CD4-positive, alpha-beta memory T cell (primary cell): ENCODE measurements around the gene CTSH. TPM values are rescaled to one million over a fixed set of nuclear protein-coding genes. Genes with fewer than 3 reads are reported as not detected.

Experiments
- CTCF ChIA-PET: fragments of 350-600 bp; sonication (Branson Sonifier 250); formaldehyde crosslinking; loops from one replicate; lab custom pipeline; 2021; ENCODE audit warnings: inconsistent platforms; ENCODE audit not compliant: partially characterized antibody; lab: Charles Lee
- POLR2A ChIA-PET: fragments of 350-600 bp; sonication (Branson Sonifier 250); formaldehyde crosslinking; loops from one replicate; lab custom pipeline; 2021; ENCODE audit not compliant: partially characterized antibody; lab: Charles Lee
- DNase-seq, 5 donors: peaks; one replicate each; pipeline versions ENCODE4 v3.0.0 to v3.0.0-alpha.2; 2020 to 2022; ENCODE audit warnings: mixed read lengths in 1 of 5
- H3K27ac ChIP-seq: one replicate; pipeline ENCODE4 v1.7.0; 2013; ENCODE audit warnings: low read depth, low read length
- H3K27me3 ChIP-seq: 2 replicates; pipeline ENCODE4 v1.7.0; 2013; ENCODE audit warnings: mild to moderate bottlenecking, low read length, moderate library complexity; ENCODE audit not compliant: insufficient read depth
- H3K36me3 ChIP-seq: 2 replicates; pipeline ENCODE4 v1.7.0; 2013; ENCODE audit warnings: mild to moderate bottlenecking, low read length, moderate library complexity; ENCODE audit not compliant: insufficient read depth
- H3K4me1 ChIP-seq: 2 replicates; pipeline ENCODE4 v1.7.0; 2013; ENCODE audit warnings: mild to moderate bottlenecking, low read length, moderate library complexity; ENCODE audit not compliant: insufficient read depth
- H3K4me3 ChIP-seq, 2 donors: one replicate each; pipeline ENCODE4 v1.7.0; 2013; ENCODE audit warnings: low read length in 2 of 2, mild to moderate bottlenecking in 1 of 2
- H3K9me3 ChIP-seq, 2 donors: one replicate each; pipeline ENCODE4 v1.7.0; 2013; ENCODE audit warnings: low read length in 2 of 2, control low read depth in 1 of 2; ENCODE audit not compliant: control insufficient read depth in 1 of 2
- H3K27ac Mint-ChIP-seq, 7 donors: one replicate each; pipeline ENCODE4 v1.8.0; 2020 to 2021; ENCODE audit warnings: mixed read lengths in 7 of 7, mild to moderate bottlenecking in 6 of 7, inconsistent platforms in 3 of 7, moderate library complexity in 3 of 7
- H3K27me3 Mint-ChIP-seq, 2 donors: one replicate each; pipeline ENCODE4 v1.8.0; 2020 to 2021; ENCODE audit warnings: mixed read lengths in 2 of 2
- H3K36me3 Mint-ChIP-seq, 2 donors: one replicate each; pipeline ENCODE4 v1.8.0; 2020 to 2021; ENCODE audit warnings: mixed read lengths in 2 of 2, inconsistent platforms in 1 of 2, mild to moderate bottlenecking in 1 of 2
- H3K4me1 Mint-ChIP-seq, 4 donors: one replicate each; pipeline ENCODE4 v1.8.0; 2020 to 2021; ENCODE audit warnings: mixed read lengths in 4 of 4, mild to moderate bottlenecking in 1 of 4
- H3K4me3 Mint-ChIP-seq, 8 donors: one replicate each; pipeline ENCODE4 v1.8.0; 2020 to 2021; ENCODE audit warnings: mixed read lengths in 8 of 8, mild to moderate bottlenecking in 7 of 8, moderate library complexity in 6 of 8, inconsistent platforms in 3 of 8
- H3K9me3 Mint-ChIP-seq, 8 donors: one replicate each; pipeline ENCODE4 v1.8.0; 2020 to 2021; ENCODE audit warnings: mixed read lengths in 8 of 8, mild to moderate bottlenecking in 5 of 8, inconsistent platforms in 3 of 8, moderate library complexity in 1 of 8
- intact Hi-C: fragments of 100-400 bp; cut with micrococcal nuclease; formaldehyde crosslinking; loops from one replicate; pipeline ENCODE4 v1.15.1; 2023
- polyA plus RNA-seq, 2 donors: library from polyadenylated mRNA; unstranded; fragments of 300-500 nt; fragmentation: Illumina TruSeq; gene quantifications; one replicate each; pipeline ENCODE4 v1.2.3, GENCODE V29; 2021
- total RNA-seq, 2 experiments: library from RNA; stranded (reverse); gene quantifications; one replicate each; pipeline ENCODE4 v1.2.3, GENCODE V29; 2021

The CTSH gene
- total RNA-seq = 10 to 100 TPM; 32.8 to 35.6 TPM
- polyA plus RNA-seq = 100 to 1,000 TPM; 150 to 152 TPM

- ChIA-PET CTCF (interaction anchor here (0.7 kb wide), 1 partner anchor 34 kb away, joined by 3 read pairs; no protein-coding TSS in a partner anchor), POLR2A (interaction anchor here (0.7 to 2.5 kb wide), 5 partner anchors 8 to 507 kb away, joined by 3 to 8 read pairs (median 3); partner anchors contain the start of genes IREB2 and MORF4L1)
- peak; percentile 75 to 80 (median 76) for DNase-seq
- Mint-ChIP-seq H3K27me3 (no peaks in the 10 kb centered on the region), H3K4me3 (peak within 1 kb of the TSS; percentile 82 to 90 (median 88)), H3K27ac (peak within 1 kb of the TSS; percentile 81 to 95 (median 88)), H3K9me3 (no peaks in the 10 kb centered on the region), H3K4me1 (peaks cover 5 to 33% (median 16%) of the 10 kb centered on the region in 4 donors), H3K36me3 (no peaks in the 10 kb centered on the region)
- intact Hi-C loops = no loop called here
- H3K9me3 ChIP-seq = no peaks in the 10 kb centered on the region
- peak within 1 kb of the TSS; percentile 63 for H3K27ac ChIP-seq
- peak within 1 kb of the TSS; percentile 24 to 69 for H3K4me3 ChIP-seq
- peaks cover 29% of the 10 kb centered on the region for H3K4me1 ChIP-seq
- H3K27me3 ChIP-seq = no peaks in the 10 kb centered on the region
- H3K36me3 ChIP-seq = no peaks in the 10 kb centered on the region
Measured at GRCh38 chr15:78944669-78945407, at the start of gene CTSH. Gene CTSH (minus strand): TSS chr15:78945046. CDS start chr15:78944981, 65 bp downstream.

- peaks cover 0 to 4% (median 0%) of the 10 kb centered on the region in 8 donors for H3K9me3 Mint-ChIP-seq
- no peaks in the 10 kb centered on the region for H3K27me3 ChIP-seq
- DNase-seq = no peak
- ChIA-PET CTCF (interaction anchor here (1.5 kb wide), 1 partner anchor 9 kb away, joined by 3 read pairs; no protein-coding TSS in a partner anchor), POLR2A (interaction anchor here (1.0 kb wide), 1 partner anchor 11 kb away, joined by 3 read pairs; no protein-coding TSS in a partner anchor)
- intact Hi-C loops = no loop called here
- H3K4me3 Mint-ChIP-seq = no peak overlapping the region
- H3K4me1 Mint-ChIP-seq = no peaks in the 10 kb centered on the region
- no peaks in the 10 kb centered on the region for H3K4me1 ChIP-seq
- H3K4me3 ChIP-seq = no peak overlapping the region
- H3K36me3 ChIP-seq = no peaks in the 10 kb centered on the region
- H3K27me3 Mint-ChIP-seq = no peaks in the 10 kb centered on the region
- H3K27ac ChIP-seq = no peak overlapping the region
- no peaks in the 10 kb centered on the region for H3K36me3 Mint-ChIP-seq
- H3K27ac Mint-ChIP-seq = no peak overlapping the region
- H3K9me3 ChIP-seq = no peaks in the 10 kb centered on the region
Measured at GRCh38 chr15:78993931-78994530, 49.2 kb upstream of the CTSH start.

GRCh38 chr15:78993257-78993930, 48.5 kb upstream of the CTSH start:
- Histone ChIP-seq H3K27ac (no peak overlapping the region), H3K36me3 (no peaks in the 10 kb centered on the region), H3K4me1 (no peaks in the 10 kb centered on the region), H3K27me3 (no peaks in the 10 kb centered on the region), H3K4me3 (no peak overlapping the region), H3K9me3 (no peaks in the 10 kb centered on the region)
- H3K4me3 Mint-ChIP-seq = no peak overlapping the region
- H3K36me3 Mint-ChIP-seq = no peaks in the 10 kb centered on the region
- H3K4me1 Mint-ChIP-seq = no peaks in the 10 kb centered on the region
- no peak for DNase-seq
- H3K27me3 Mint-ChIP-seq = no peaks in the 10 kb centered on the region
- peaks cover 0 to 4% (median 0%) of the 10 kb centered on the region in 8 donors for H3K9me3 Mint-ChIP-seq
- intact Hi-C loops = no loop called here
- H3K27ac Mint-ChIP-seq = peak overlapping the region in 1 of 7 donors; percentile 3
- POLR2A ChIA-PET = no interaction called here
- CTCF ChIA-PET = no interaction called here

- no peak overlapping the region for H3K27ac ChIP-seq
- H3K4me1 ChIP-seq = no peaks in the 10 kb centered on the region
- Mint-ChIP-seq H3K27ac (peak overlapping the region in 1 of 7 donors; percentile 3), H3K4me1 (no peaks in the 10 kb centered on the region), H3K36me3 (no peaks in the 10 kb centered on the region), H3K9me3 (peaks cover 0 to 4% (median 0%) of the 10 kb centered on the region in 8 donors), H3K4me3 (peak overlapping the region in 1 of 8 donors; percentile 5), H3K27me3 (no peaks in the 10 kb centered on the region)
- H3K9me3 ChIP-seq = no peaks in the 10 kb centered on the region
- H3K4me3 ChIP-seq = no peak overlapping the region
- H3K36me3 ChIP-seq = no peaks in the 10 kb centered on the region
- POLR2A ChIA-PET = no interaction called here
- intact Hi-C loops = no loop called here
- DNase-seq = no peak
- no peaks in the 10 kb centered on the region for H3K27me3 ChIP-seq
- CTCF ChIA-PET = no interaction called here
Measured at GRCh38 chr15:78992416-78993256, 47.8 kb upstream of the CTSH start.

DNA sequence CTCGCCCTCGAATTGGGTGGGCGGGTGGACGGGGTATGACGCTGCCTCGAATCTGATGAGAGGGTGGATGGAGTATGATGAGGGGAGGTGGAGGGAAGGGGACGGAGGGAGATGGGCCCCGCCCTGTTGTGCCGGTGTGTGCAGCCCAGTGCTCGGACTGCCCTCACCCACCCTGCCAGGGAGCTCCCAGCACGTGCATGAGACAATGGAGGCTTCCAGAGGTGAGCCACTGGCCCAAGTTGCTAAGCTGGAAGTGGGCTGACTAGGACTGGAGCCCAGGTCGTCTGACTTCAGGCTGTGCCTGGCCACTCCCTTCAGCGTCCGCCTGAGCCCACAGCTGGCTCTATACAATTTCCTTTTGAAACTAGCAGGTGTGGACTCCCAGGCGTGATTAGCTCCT, 47.0 kb upstream of the CTSH start:
- H3K36me3 Mint-ChIP-seq = no peaks in the 10 kb centered on the region
- Histone ChIP-seq H3K27ac (no peak overlapping the region), H3K36me3 (no peaks in the 10 kb centered on the region), H3K27me3 (no peaks in the 10 kb centered on the region), H3K4me3 (no peak overlapping the region), H3K4me1 (no peaks in the 10 kb centered on the region), H3K9me3 (no peaks in the 10 kb centered on the region)
- ChIA-PET POLR2A (no interaction called here), CTCF (no interaction called here)
- DNase-seq = no peak
- intact Hi-C loops = no loop called here
- H3K27ac Mint-ChIP-seq = no peak overlapping the region
- peak overlapping the region in 1 of 8 donors; percentile 5 for H3K4me3 Mint-ChIP-seq
- H3K4me1 Mint-ChIP-seq = no peaks in the 10 kb centered on the region
- no peaks in the 10 kb centered on the region for H3K27me3 Mint-ChIP-seq
- H3K9me3 Mint-ChIP-seq = peaks cover 0 to 4% (median 0%) of the 10 kb centered on the region in 8 donors

GRCh38 chr15:78991476-78991875, 46.6 kb upstream of the CTSH start:
- POLR2A ChIA-PET = no interaction called here
- H3K27ac Mint-ChIP-seq = no peak overlapping the region
- Histone ChIP-seq H3K27me3 (no peaks in the 10 kb centered on the region), H3K9me3 (no peaks in the 10 kb centered on the region), H3K36me3 (no peaks in the 10 kb centered on the region), H3K4me3 (no peak overlapping the region), H3K4me1 (no peaks in the 10 kb centered on the region), H3K27ac (no peak overlapping the region)
- no peaks in the 10 kb centered on the region for H3K36me3 Mint-ChIP-seq
- peaks cover 0 to 4% (median 0%) of the 10 kb centered on the region in 8 donors for H3K9me3 Mint-ChIP-seq
- intact Hi-C loops = no loop called here
- CTCF ChIA-PET = no interaction called here
- no peaks in the 10 kb centered on the region for H3K4me1 Mint-ChIP-seq
- H3K4me3 Mint-ChIP-seq = no peak overlapping the region
- DNase-seq = no peak
- H3K27me3 Mint-ChIP-seq = no peaks in the 10 kb centered on the region
